ENCODE measurements around the gene SCN3A. TPM values are rescaled to one million over a fixed set of nuclear protein-coding genes. Genes with fewer than 3 reads are reported as not detected.

Gene SCN3A
- polyA plus RNA-seq, 2 of the 4 experiments (the other 2 are of a cell fraction) = 0.05 to 0.12 TPM

- no peak for TF ChIP-seq HMGXB4 (CRISPR knock-in tag; IDR thresholded peaks at IDR 0.05; ENCODE audit: borderline replicate concordance)
These were observed 5.7 kb downstream of the SCN3A start (continued) for GRCh38 chr2:165198181-165198580.

GRCh38 chr2:165197346-165197745 is 6.5 kb downstream of the SCN3A start:
- Histone ChIP-seq H3K4me3 (no peak overlapping the region), H3K9me3 (no peaks in the 10 kb centered on the region), H3K27ac (no peak overlapping the region), H3K4me1 (peaks cover 4% of the 10 kb centered on the region; the same call in 1 of the 3 replicates), H3K4me2 (no peak overlapping the region)
- FAIRE-seq (no peak), ATAC-seq (no peak), DNase-seq (ENCODE audit: low read depth in 1 of 2, low spot score in 1 of 2) (no peak)
- POLR2A ChIA-PET = no interaction called here
- 88% methylated on average over 1 of the region's 1 CpG for WGBS (ENCODE audit: missing lambda C conversion rate)
- TF ChIP-seq ZNF302 (CRISPR knock-in tag; IDR thresholded peaks at IDR 0.05) = no peak
- TF ChIP-seq SREBF2 (IDR thresholded peaks at IDR 0.05) = no peak
- TF ChIP-seq ELK1 (IDR thresholded peaks at IDR 0.05; ENCODE audit: low read depth, low read length) = no peak
- no peak for TF ChIP-seq ATOH8 (CRISPR knock-in tag; IDR thresholded peaks at IDR 0.05; ENCODE audit: low read depth)
- TF ChIP-seq NFE2L2 (conservative IDR thresholded peaks at IDR 0.05; ENCODE audit: low read length) = no peak
- TF ChIP-seq, protein P1, sequence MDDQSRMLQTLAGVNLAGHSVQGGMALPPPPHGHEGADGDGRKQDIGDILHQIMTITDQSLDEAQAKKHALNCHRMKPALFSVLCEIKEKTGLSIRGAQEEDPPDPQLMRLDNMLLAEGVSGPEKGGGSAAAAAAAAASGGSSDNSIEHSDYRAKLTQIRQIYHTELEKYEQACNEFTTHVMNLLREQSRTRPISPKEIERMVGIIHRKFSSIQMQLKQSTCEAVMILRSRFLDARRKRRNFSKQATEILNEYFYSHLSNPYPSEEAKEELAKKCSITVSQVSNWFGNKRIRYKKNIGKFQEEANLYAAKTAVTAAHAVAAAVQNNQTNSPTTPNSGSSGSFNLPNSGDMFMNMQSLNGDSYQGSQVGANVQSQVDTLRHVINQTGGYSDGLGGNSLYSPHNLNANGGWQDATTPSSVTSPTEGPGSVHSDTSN (IDR thresholded peaks at IDR 0.05) = no peak
- TF ChIP-seq CEBPB (IDR thresholded peaks at IDR 0.05) = no peak
- no peak for TF ChIP-seq ZSCAN20 (CRISPR knock-in tag; IDR thresholded peaks at IDR 0.05)
- no peak for TF ChIP-seq RNF2 (IDR thresholded peaks at IDR 0.05; ENCODE audit: borderline replicate concordance, low read depth)
- TF ChIP-seq, protein P2, sequence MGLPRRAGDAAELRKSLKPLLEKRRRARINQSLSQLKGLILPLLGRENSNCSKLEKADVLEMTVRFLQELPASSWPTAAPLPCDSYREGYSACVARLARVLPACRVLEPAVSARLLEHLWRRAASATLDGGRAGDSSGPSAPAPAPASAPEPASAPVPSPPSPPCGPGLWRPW (IDR thresholded peaks at IDR 0.05) = no peak
- no peak for TF ChIP-seq EP300 (IDR thresholded peaks at IDR 0.05)
- no peak for TF ChIP-seq RAD21 (conservative IDR thresholded peaks at IDR 0.05 in 1 of 2, IDR thresholded peaks at IDR 0.05 in 1 of 2)
- no peak for TF ChIP-seq BHLHE40 (IDR thresholded peaks at IDR 0.05; ENCODE audit: low read depth, low read length)
- no peak for TF ChIP-seq HOXA7 (CRISPR knock-in tag; IDR thresholded peaks at IDR 0.05)
- CTCF ChIA-PET = interaction anchor here (2.0 kb wide), 1 partner anchor 181 kb away, joined by 5 read pairs; no protein-coding TSS in a partner anchor

GRCh38 chr2:165196411-165196810 is 7.4 kb downstream of the SCN3A start:
- Histone ChIP-seq H3K9me3 (no peaks in the 10 kb centered on the region), H3K4me1 (peaks cover 4% of the 10 kb centered on the region; the same call in 1 of the 3 replicates), H3K4me3 (no peak overlapping the region), H3K27ac (no peak overlapping the region), H3K4me2 (0 out of 3 replicates have a peak overlapping the region, but pooled peaks have one; percentile 7)
- POLR2A ChIA-PET = no interaction called here
- CTCF ChIA-PET = no interaction called here
- DNase-seq (ENCODE audit: low read depth in 1 of 2, low spot score in 1 of 2) = no peak
- no peak for ATAC-seq
- WGBS (ENCODE audit: missing lambda C conversion rate) = 25% methylated on average over 4 of the region's 4 CpGs
- no peak for FAIRE-seq
- TF ChIP-seq RAD21 (conservative IDR thresholded peaks at IDR 0.05 in 1 of 2, IDR thresholded peaks at IDR 0.05 in 1 of 2) (no peak), RFX5 (IDR thresholded peaks at IDR 0.05) (no peak), JUNB (IDR thresholded peaks at IDR 0.05) (no peak), HMGXB4 (CRISPR knock-in tag; IDR thresholded peaks at IDR 0.05; ENCODE audit: borderline replicate concordance) (no peak), REST (IDR thresholded peaks at IDR 0.05) (no peak), ESRRA (IDR thresholded peaks at IDR 0.05; ENCODE audit: borderline replicate concordance, low read length) (no peak), GATA3 (IDR thresholded peaks at IDR 0.05; ENCODE audit: borderline replicate concordance) (no peak), HEYL (CRISPR knock-in tag; IDR thresholded peaks at IDR 0.05) (no peak), NPAS2 (CRISPR knock-in tag; IDR thresholded peaks at IDR 0.05; ENCODE audit: borderline replicate concordance) (no peak), CHD2 (IDR thresholded peaks at IDR 0.05; ENCODE audit: low read length, partially characterized antibody) (no peak), ZC3H11A (IDR thresholded peaks at IDR 0.05) (no peak), EP300 (IDR thresholded peaks at IDR 0.05) (no peak)
- TF ChIP-seq, protein P2 (IDR thresholded peaks at IDR 0.05) = no peak

All from A549 (cell line).